Measurements from ENCODE around the gene NSMCE4A.

GRCh38 chr10:121949049-121949448, 26.0 kb downstream of the NSMCE4A start:
- TF ChIP-seq, protein P1, sequence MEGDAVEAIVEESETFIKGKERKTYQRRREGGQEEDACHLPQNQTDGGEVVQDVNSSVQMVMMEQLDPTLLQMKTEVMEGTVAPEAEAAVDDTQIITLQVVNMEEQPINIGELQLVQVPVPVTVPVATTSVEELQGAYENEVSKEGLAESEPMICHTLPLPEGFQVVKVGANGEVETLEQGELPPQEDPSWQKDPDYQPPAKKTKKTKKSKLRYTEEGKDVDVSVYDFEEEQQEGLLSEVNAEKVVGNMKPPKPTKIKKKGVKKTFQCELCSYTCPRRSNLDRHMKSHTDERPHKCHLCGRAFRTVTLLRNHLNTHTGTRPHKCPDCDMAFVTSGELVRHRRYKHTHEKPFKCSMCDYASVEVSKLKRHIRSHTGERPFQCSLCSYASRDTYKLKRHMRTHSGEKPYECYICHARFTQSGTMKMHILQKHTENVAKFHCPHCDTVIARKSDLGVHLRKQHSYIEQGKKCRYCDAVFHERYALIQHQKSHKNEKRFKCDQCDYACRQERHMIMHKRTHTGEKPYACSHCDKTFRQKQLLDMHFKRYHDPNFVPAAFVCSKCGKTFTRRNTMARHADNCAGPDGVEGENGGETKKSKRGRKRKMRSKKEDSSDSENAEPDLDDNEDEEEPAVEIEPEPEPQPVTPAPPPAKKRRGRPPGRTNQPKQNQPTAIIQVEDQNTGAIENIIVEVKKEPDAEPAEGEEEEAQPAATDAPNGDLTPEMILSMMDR (IDR thresholded peaks at IDR 0.05): no peak
- TF ChIP-seq POLR2A (IDR thresholded peaks at IDR 0.05): no peak
- no peak for TF ChIP-seq POLR2AphosphoS5 (IDR thresholded peaks at IDR 0.05)
